HepG2 (cell line): ENCODE measurements around the gene ATAD2B. TPM values are rescaled to one million over a fixed set of nuclear protein-coding genes. Genes with fewer than 3 reads are reported as not detected.

Experiments
- ATAC-seq: fragments of 200-7000 bp; cut with Tn5 transposase; 3 replicates; pipeline ENCODE4 v1.9.1; 2020; ENCODE audit warnings: mild to moderate bottlenecking, moderate library complexity
- BruUV-seq: library from RNA; stranded (reverse); fragments of 400-500 nt; replicated peaks from 2 replicates; lab custom pipeline; 2021; lab: Mats Ljungman, UMichigan
- CTCF ChIA-PET: fragments of 300-600 bp; formaldehyde crosslinking; extraction: SDS; loops from one replicate; lab custom pipeline; 2021; ENCODE audit warnings: low total read pairs, inconsistent platforms, low intra/inter-chr PET ratio; lab: Yijun Ruan, JAX
- POLR2A ChIA-PET: fragments of 350-600 bp; sonication (Branson Sonifier 250); formaldehyde crosslinking; loops from one replicate; lab custom pipeline; 2020; ENCODE audit warnings: antibody characterized with exemption, inconsistent platforms; lab: Yijun Ruan, JAX
- DNase-seq: peaks from one replicate; pipeline ENCODE4 v3.0.0-alpha.2; 2015; ENCODE audit warnings: low spot score
- FAIRE-seq: peaks from 3 replicates; lab custom pipeline; 2011; peaks lifted over from hg19 to GRCh38; lab: Jason Lieb, UNC
- H2AFZ ChIP-seq: one replicate; pipeline ENCODE4 v1.6.1; 2011; ENCODE audit warnings: low read length, inconsistent platforms
- H3K27ac ChIP-seq: fragments of 300-600 bp; 3 replicates; pipeline ENCODE4 v1.8.0; 2011; ENCODE audit warnings: mixed run types, mild to moderate bottlenecking, mixed read lengths, low read length, inconsistent platforms; ENCODE audit not compliant: insufficient read depth; ENCODE audit errors: extremely low read length
- H3K27me3 ChIP-seq, 2 experiments: fragments of 200-600 bp in 1 of 2; 2 replicates in 1 of 2; 3 replicates in 1 of 2; pipeline versions ENCODE4 v1.6.0 to v1.8.0; 2011; ENCODE audit warnings: low read length in 2 of 2, mild to moderate bottlenecking in 2 of 2, moderate library complexity in 2 of 2, inconsistent platforms in 1 of 2; ENCODE audit not compliant: insufficient read depth in 2 of 2, control insufficient read depth in 1 of 2
- H3K36me3 ChIP-seq, 2 experiments: fragments of 200-600 bp in 1 of 2; replicated peaks in 1 of 2; 2 replicates in 1 of 2; 3 replicates in 1 of 2; pipeline versions ENCODE4 v1.5.1 to v1.8.0; 2011; ENCODE audit warnings: low read length in 2 of 2, inconsistent platforms in 1 of 2; ENCODE audit not compliant: insufficient read depth in 2 of 2, control insufficient read depth in 1 of 2
- H3K4me1 ChIP-seq: 2 replicates; pipeline ENCODE4 v1.5.1; 2012; ENCODE audit warnings: low read length, inconsistent platforms; ENCODE audit not compliant: insufficient read depth
- H3K4me2 ChIP-seq: 2 replicates; pipeline ENCODE4 v1.6.0; 2011; ENCODE audit warnings: low read depth, low read length, inconsistent platforms
- H3K4me3 ChIP-seq, 3 experiments: fragments of 200-600 bp in 1 of 3; sonication (generic), shearing (Covaris generic) in 1 of 3; replicated peaks in 1 of 3; 2 replicates each; pipeline ENCODE4 v1.5.1; 2011 to 2016; ENCODE audit warnings: low read length in 3 of 3, inconsistent platforms in 2 of 3, low read depth in 2 of 3, mild to moderate bottlenecking in 2 of 3, control low read depth in 1 of 3, mixed read lengths in 1 of 3; ENCODE audit not compliant: insufficient read depth in 1 of 3
- H3K79me2 ChIP-seq: one replicate; pipeline ENCODE4 v1.6.1; 2011; ENCODE audit warnings: low read length, inconsistent platforms; ENCODE audit not compliant: insufficient read depth
- H3K9ac ChIP-seq: 2 replicates; pipeline ENCODE4 v1.6.0; 2011; ENCODE audit warnings: mild to moderate bottlenecking, low read depth, low read length, inconsistent platforms; ENCODE audit not compliant: insufficient read depth
- H3K9me3 ChIP-seq: 2 replicates; pipeline ENCODE4 v1.5.1; 2012; ENCODE audit warnings: mild to moderate bottlenecking, low read length
- H4K20me1 ChIP-seq: 2 replicates; pipeline ENCODE4 v1.6.0; 2011; ENCODE audit warnings: inconsistent platforms, mild to moderate bottlenecking, low read length, moderate library complexity; ENCODE audit not compliant: insufficient read depth
- BCLAF1 ChIP-seq: fragments of 450-650 bp; IDR thresholded peaks from 2 replicates; pipeline ENCODE4 v1.6.1; 2017; ENCODE audit warnings: mild to moderate bottlenecking
- CREM ChIP-seq, 2 experiments: sonication (generic) in 1 of 2; formaldehyde crosslinking in 1 of 2; IDR thresholded peaks; 2 replicates each; pipeline versions ENCODE4 v1.4.0 to v1.6.1; 2016 to 2020; ENCODE audit warnings: antibody characterized with exemption in 1 of 2, mild to moderate bottlenecking in 1 of 2, missing genetic modification reagents in 1 of 2
- HNRNPLL ChIP-seq: fragments of 200-400 bp; formaldehyde crosslinking; IDR thresholded peaks from 2 replicates; pipeline ENCODE4 v1.6.1; 2017; ENCODE audit warnings: mild to moderate bottlenecking, low read depth, low read length; ENCODE audit not compliant: poor library complexity, severe bottlenecking
- MAF1 ChIP-seq: sonication (generic); formaldehyde crosslinking; IDR thresholded peaks from 2 replicates; pipeline ENCODE4 v1.5.0; 2020; ENCODE audit warnings: missing genetic modification reagents, borderline replicate concordance
- MAFF ChIP-seq: IDR thresholded peaks from 2 replicates; pipeline ENCODE4 v1.6.1; 2011; ENCODE audit warnings: low read depth, low read length, improper control_type of control experiment
- MAFK ChIP-seq, 2 experiments: IDR thresholded peaks in 1 of 2; conservative IDR thresholded peaks in 1 of 2; 2 replicates each; pipeline ENCODE4 v1.6.1; 2011; ENCODE audit warnings: improper control_type of control experiment in 2 of 2, low read length in 2 of 2
- RBFOX2 ChIP-seq: fragments of 200-400 bp; formaldehyde crosslinking; IDR thresholded peaks from 2 replicates; pipeline ENCODE4 v1.6.1; 2017; ENCODE audit warnings: low read depth, mild to moderate bottlenecking, low read length
- ZBTB21 ChIP-seq: sonication (generic); formaldehyde crosslinking; IDR thresholded peaks from 2 replicates; pipeline ENCODE4 v1.4.0; 2020; ENCODE audit warnings: missing genetic modification reagents
- ZNF225 ChIP-seq: sonication (generic); formaldehyde crosslinking; IDR thresholded peaks from 2 replicates; pipeline ENCODE4 v1.4.0; 2020; ENCODE audit warnings: mild to moderate bottlenecking, missing genetic modification reagents
- ZNF30 ChIP-seq: sonication (generic); formaldehyde crosslinking; IDR thresholded peaks from 2 replicates; pipeline ENCODE4 v1.5.0; 2020; ENCODE audit warnings: mild to moderate bottlenecking, missing genetic modification reagents
- ZNF331 ChIP-seq: sonication (generic); formaldehyde crosslinking; IDR thresholded peaks from 2 replicates; pipeline ENCODE4 v1.4.0; 2020; ENCODE audit warnings: missing genetic modification reagents
- ZNF713 ChIP-seq: sonication (generic); formaldehyde crosslinking; IDR thresholded peaks from 2 replicates; pipeline ENCODE4 v1.4.0; 2020; ENCODE audit warnings: mild to moderate bottlenecking, missing genetic modification reagents
- ZNF790 ChIP-seq: sonication (generic); formaldehyde crosslinking; IDR thresholded peaks from 2 replicates; pipeline ENCODE4 v1.8.0; 2022; ENCODE audit warnings: missing genetic modification reagents, mild to moderate bottlenecking, borderline replicate concordance
- ZSCAN22 ChIP-seq: sonication (generic); formaldehyde crosslinking; IDR thresholded peaks from 2 replicates; pipeline ENCODE4 v1.4.0; 2020; ENCODE audit warnings: mild to moderate bottlenecking, missing genetic modification reagents
- WGBS: methylation state at CpG from one replicate; pipeline ENCODE4 v1.1.6; 2017; ENCODE audit warnings: low lambda C conversion rate; 5-methylcytosine and 5-hydroxymethylcytosine counted together
- in situ Hi-C: cut with HindIII; loops from 2 replicates; pipeline ENCODE4 v1.10.0; 2017; ENCODE audit warnings: low pct_unique_long_range_greater_than_20kb; ENCODE audit not compliant: extremely low pct_ligation_motif_present
- intact Hi-C: fragments of 100-400 bp; cut with micrococcal nuclease; formaldehyde crosslinking; loops from one replicate; pipeline ENCODE4 v1.10.0; 2022; ENCODE audit not compliant: unreplicated experiment
- polyA plus RNA-seq, 8 experiments: library from polyadenylated mRNA; depleted of rRNA in 3 of 8; stranded (reverse) in 7 of 8; unstranded in 1 of 8; fragments of >200 nt; fragmentation: Illumina TruSeq in 4 of 8; extraction: Trizol in 4 of 8; gene quantifications; 2 replicates each; pipeline versions ENCODE4 v1.2.1 to v1.2.3, GENCODE V29; 2011 to 2016; ENCODE audit warnings: low read depth in 4 of 8, missing spikeins in 1 of 8, mixed read lengths in 1 of 8; ENCODE audit not compliant: insufficient read depth in 1 of 8
- total RNA-seq, 5 experiments: library from RNA; depleted of rRNA; stranded (reverse); fragments of >200 nt; fragmentation: Illumina TruSeq; extraction: Trizol; gene quantifications; 2 replicates each; pipeline ENCODE4 v1.2.3, GENCODE V29; 2016; ENCODE audit warnings: low read depth in 1 of 5
- TF ChIP-seq, protein P1 (sequence below): sonication (generic); formaldehyde crosslinking; IDR thresholded peaks from 2 replicates; pipeline ENCODE4 v1.9.0; 2021; ENCODE audit warnings: missing genetic modification reagents, borderline replicate concordance

Gene ATAD2B
- total and polyA plus RNA-seq, 2 of the 13 experiments (the other 11 are each of a cell fraction or from before 2014, with no cell fraction given), result 5.3 to 22.2 TPM

- Histone ChIP-seq H3K4me2 (no peak overlapping the region), H2AFZ (no peak overlapping the region), H3K27me3 (no peaks in the 10 kb centered on the region), H3K79me2 (no peaks in the 10 kb centered on the region), H4K20me1 (no peaks in the 10 kb centered on the region), H3K4me3 (no peak overlapping the region), H3K27ac (no peak overlapping the region), H3K9ac (no peak overlapping the region)
- in situ Hi-C loops, result no loop called here
- intact Hi-C loops, result no loop called here
- no TSS peak for BruUV-seq
- no peak for FAIRE-seq
- no peak for DNase-seq
- POLR2A ChIA-PET, result no interaction called here
- TF ChIP-seq MAF1 (CRISPR knock-in tag) (no peak), ZNF331 (CRISPR knock-in tag) (no peak), ZNF225 (CRISPR knock-in tag) (no peak), CREM (IDR thresholded peaks at IDR 0.05) (no peak), CREM (CRISPR knock-in tag; IDR thresholded peaks at IDR 0.05) (no peak), MAFF (peak; percentile 67), RBFOX2 (no peak), ZNF30 (CRISPR knock-in tag) (no peak), HNRNPLL (no peak), MAFK (conservative IDR thresholded peaks at IDR 0.05 in 1 of 2, IDR thresholded peaks at IDR 0.05 in 1 of 2; ENCODE audit: low read length in 2 of 2) (peak; percentile 68 to 80), ZNF713 (CRISPR knock-in tag) (no peak), ZSCAN22 (CRISPR knock-in tag) (no peak), ZNF790 (CRISPR knock-in tag) (no peak), ZBTB21 (CRISPR knock-in tag) (no peak), BCLAF1 (no peak)
- TF ChIP-seq, protein P1, sequence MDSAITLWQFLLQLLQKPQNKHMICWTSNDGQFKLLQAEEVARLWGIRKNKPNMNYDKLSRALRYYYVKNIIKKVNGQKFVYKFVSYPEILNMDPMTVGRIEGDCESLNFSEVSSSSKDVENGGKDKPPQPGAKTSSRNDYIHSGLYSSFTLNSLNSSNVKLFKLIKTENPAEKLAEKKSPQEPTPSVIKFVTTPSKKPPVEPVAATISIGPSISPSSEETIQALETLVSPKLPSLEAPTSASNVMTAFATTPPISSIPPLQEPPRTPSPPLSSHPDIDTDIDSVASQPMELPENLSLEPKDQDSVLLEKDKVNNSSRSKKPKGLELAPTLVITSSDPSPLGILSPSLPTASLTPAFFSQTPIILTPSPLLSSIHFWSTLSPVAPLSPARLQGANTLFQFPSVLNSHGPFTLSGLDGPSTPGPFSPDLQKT (CRISPR knock-in tag), result no peak
- TF ChIP-seq, all 625 proteins: peak for 2
- no peak for ATAC-seq
- no peaks in the 10 kb centered on the region for H3K9me3 ChIP-seq
- H3K36me3 ChIP-seq, result no peaks in the 10 kb centered on the region
- WGBS, result 97% methylated on average over 18 of the region's 18 CpGs
- no peaks in the 10 kb centered on the region for H3K4me1 ChIP-seq
- CTCF ChIA-PET, result no interaction called here
Measured at GRCh38 chr2:23706613-23707078, 220.3 kb downstream of the ATAD2B start.
